Measurements from ENCODE around the gene MTA1. TPM values are rescaled to one million over a fixed set of nuclear protein-coding genes. Genes with fewer than 3 reads are reported as not detected.

MTA1 gene
- total and polyA plus RNA-seq, 11 donors, result 71.8 to 191 (median 109) TPM

DNA sequence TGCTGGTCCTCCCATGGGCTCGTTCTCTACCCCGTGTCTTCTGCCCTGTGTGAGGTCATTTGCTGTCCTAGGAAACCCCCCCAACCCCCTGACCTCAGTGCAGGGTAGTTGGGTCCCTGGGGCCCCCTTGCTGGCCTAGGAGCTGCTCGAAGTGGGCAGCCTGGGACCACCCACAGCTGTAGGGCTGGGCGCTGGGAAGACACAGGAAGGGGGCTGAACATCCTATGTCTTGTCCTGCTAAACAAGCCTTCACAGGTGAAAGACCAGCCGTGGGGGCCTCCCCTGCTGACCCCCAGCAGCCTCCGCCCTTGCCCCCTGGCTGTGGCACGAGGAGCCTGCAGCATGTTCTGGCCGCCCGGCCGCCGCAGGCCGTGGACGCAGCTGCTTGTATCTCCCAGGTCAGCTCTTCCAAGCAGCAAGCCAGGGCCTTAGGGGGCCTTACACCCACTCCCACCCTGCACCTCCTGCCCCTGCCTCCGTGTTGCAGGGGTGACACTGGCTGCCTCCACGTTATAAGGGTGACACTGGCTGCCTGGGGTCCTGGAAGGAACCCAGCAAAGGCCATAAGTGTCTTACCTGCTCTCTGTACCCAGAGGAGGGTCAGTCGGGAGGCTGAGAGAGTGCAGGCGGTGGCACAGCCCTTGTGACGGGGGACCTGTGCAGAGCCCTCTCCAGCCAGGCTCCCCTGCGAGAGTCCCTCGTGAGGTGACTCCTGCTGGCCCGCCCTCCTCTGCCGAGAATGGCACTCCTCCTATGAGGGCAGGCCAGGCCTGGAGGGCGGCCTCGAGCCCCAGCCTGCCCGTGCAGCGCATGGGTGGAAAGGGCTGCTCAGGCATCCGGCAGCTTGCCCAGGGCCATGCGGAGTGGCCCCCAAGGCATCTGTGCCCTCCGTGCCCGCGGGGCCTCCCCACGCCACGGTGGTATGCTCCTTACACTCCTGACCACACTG lies 32.8 kb upstream of the MTA1 start:
- DNase-seq (peak in 2 of 5 donors; percentile 5 to 57), ATAC-seq (no peak)
- H3K27ac ChIP-seq, result no peak overlapping the region
- H3K4me1 ChIP-seq, result peaks cover 0 to 41% (median 0%) of the 10 kb centered on the region in 12 donors
- TF ChIP-seq, protein P1, sequence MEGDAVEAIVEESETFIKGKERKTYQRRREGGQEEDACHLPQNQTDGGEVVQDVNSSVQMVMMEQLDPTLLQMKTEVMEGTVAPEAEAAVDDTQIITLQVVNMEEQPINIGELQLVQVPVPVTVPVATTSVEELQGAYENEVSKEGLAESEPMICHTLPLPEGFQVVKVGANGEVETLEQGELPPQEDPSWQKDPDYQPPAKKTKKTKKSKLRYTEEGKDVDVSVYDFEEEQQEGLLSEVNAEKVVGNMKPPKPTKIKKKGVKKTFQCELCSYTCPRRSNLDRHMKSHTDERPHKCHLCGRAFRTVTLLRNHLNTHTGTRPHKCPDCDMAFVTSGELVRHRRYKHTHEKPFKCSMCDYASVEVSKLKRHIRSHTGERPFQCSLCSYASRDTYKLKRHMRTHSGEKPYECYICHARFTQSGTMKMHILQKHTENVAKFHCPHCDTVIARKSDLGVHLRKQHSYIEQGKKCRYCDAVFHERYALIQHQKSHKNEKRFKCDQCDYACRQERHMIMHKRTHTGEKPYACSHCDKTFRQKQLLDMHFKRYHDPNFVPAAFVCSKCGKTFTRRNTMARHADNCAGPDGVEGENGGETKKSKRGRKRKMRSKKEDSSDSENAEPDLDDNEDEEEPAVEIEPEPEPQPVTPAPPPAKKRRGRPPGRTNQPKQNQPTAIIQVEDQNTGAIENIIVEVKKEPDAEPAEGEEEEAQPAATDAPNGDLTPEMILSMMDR (IDR thresholded peaks at IDR 0.05), result no peak
- no peak for TF ChIP-seq POLR2A (IDR thresholded peaks at IDR 0.05)
- intact Hi-C loops (cut with DNase I), result no loop called here
- H3K36me3 ChIP-seq, result peaks cover 0 to 69% (median 46%) of the 10 kb centered on the region in 9 donors
- H3K9me3 ChIP-seq, result no peaks in the 10 kb centered on the region
- 89 to 94% (median 93%) methylated on average over 26 to 33 of the region's 33 CpGs for WGBS, 4 donors
- no peak overlapping the region for H3K4me3 ChIP-seq
- no peaks in the 10 kb centered on the region for H3K27me3 ChIP-seq

DNA sequence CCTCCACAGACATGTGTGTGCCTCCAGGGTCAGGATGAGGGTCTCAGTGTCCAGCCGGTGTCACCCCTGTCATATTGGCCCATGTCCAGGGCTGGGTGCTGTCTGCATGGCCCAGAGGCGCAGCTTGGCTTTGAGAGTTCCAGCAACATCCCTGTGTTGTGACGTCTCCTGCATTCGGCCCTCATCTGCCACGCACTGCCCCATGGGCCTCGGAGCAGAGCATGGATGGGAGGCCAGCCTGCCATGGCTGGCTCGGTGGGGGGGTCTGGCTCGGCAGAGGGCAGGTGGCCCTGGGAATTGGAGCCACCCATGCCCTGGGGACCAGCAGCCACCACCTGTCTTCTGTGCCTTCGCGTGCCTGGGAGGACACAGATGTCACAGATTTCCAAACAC lies 32.1 kb upstream of the MTA1 start:
- TF ChIP-seq, protein P1 (IDR thresholded peaks at IDR 0.05), result no peak
- Histone ChIP-seq H3K9me3 (no peaks in the 10 kb centered on the region), H3K4me3 (no peak overlapping the region), H3K27ac (peak overlapping the region in 1 of 12 donors; percentile 89), H3K36me3 (peaks cover 0 to 65% (median 39%) of the 10 kb centered on the region in 9 donors), H3K27me3 (no peaks in the 10 kb centered on the region), H3K4me1 (peaks cover 0 to 41% (median 0%) of the 10 kb centered on the region in 12 donors)
- ATAC-seq (no peak), DNase-seq (peak in 1 of 5 donors; percentile 15)
- WGBS, 4 donors, result 68 to 92% (median 90%) methylated on average over 3 to 10 of the region's 10 CpGs
- intact Hi-C loops (cut with DNase I), result no loop called here

DNA sequence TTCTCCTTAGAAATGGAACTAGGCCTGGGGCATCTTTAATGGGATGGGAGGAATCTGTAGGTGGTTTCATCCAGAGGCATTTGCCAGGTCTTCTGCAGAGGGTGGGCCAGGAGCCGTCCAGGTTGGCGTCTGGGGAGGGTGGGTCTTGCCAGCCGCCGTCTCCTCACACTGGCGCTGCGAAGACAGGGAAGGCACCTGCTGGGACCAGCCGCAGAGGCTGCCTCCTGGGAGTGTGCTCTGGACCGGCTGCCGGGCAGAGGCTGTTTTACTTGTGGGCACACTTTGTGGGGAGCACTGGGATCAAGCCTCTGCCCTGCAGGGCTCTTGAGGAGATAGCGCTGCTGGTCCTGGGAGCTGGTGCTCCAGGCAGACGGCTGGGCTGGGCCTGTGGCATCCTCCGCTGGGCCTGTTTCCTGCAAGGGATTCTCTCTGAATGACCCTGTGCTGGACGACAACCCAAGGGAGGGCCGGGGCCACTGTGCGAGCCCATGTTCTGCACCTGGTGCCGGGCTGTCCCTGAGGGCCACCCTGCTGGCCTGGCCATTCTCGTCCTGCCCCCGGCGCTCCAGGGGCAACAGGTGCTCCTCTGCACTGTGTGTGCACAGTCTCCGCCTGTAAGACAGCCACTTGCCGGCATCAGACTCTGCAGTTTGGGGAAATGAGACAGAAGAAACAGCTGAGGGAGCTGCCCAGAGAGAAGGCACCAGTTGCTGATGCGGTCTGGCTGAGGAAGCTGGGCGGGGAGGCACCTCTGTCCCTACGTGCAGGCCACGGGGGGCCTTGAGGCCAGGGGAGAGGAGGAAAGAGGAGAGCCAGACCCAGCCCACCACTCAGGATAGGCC lies 31.3 kb upstream of the MTA1 start:
- ATAC-seq (peak in 1 of 4 donors; percentile 9), DNase-seq (peak in 3 of 5 donors; percentile 15 to 64 (median 28))
- TF ChIP-seq POLR2A (IDR thresholded peaks at IDR 0.05), result no peak
- TF ChIP-seq, protein P1 (IDR thresholded peaks at IDR 0.05), result no peak
- Histone ChIP-seq H3K27ac (peak overlapping the region in 3 of 12 donors; percentile 17 to 89 (median 22)), H3K9me3 (no peaks in the 10 kb centered on the region), H3K27me3 (no peaks in the 10 kb centered on the region), H3K36me3 (peaks cover 0 to 63% (median 31%) of the 10 kb centered on the region in 9 donors), H3K4me1 (peaks cover 0 to 44% (median 0%) of the 10 kb centered on the region in 12 donors), H3K4me3 (no peak overlapping the region)
- 80 to 93% (median 92%) methylated on average over 15 to 25 of the region's 25 CpGs for WGBS, 4 donors
- intact Hi-C loops (cut with DNase I), result no loop called here

Data from heart left ventricle (tissue), 16 donors.